Mucosa of descending colon (tissue), 3 donors: ENCODE results near the gene SMPDL3A. TPM values are rescaled to one million over a fixed set of nuclear protein-coding genes. Genes with fewer than 3 reads are reported as not detected.

Source experiments
- ATAC-seq: fragments of 200-7000 bp; cut with Tn5 transposase; one replicate; pipeline ENCODE4 v1.9.1; 2020; ENCODE audit warnings: mild to moderate bottlenecking, moderate library complexity
- DNase-seq, 3 donors: peaks; one replicate each; pipeline ENCODE4 v3.0.0-alpha.2; 2020
- H3K36me3 ChIP-seq: fragments of 200-600 bp; one replicate; pipeline ENCODE4 v1.8.0; 2021; ENCODE audit warnings: low read depth, mild to moderate bottlenecking
- H3K4me1 ChIP-seq: fragments of 200-600 bp; one replicate; pipeline ENCODE4 v1.8.0; 2021; ENCODE audit warnings: low read depth, mild to moderate bottlenecking
- H3K4me3 ChIP-seq: fragments of 200-600 bp; one replicate; pipeline ENCODE4 v1.8.0; 2021; ENCODE audit warnings: mild to moderate bottlenecking
- H3K9me3 ChIP-seq: fragments of 200-600 bp; one replicate; pipeline ENCODE4 v1.8.0; 2021; ENCODE audit warnings: mild to moderate bottlenecking
- CTCF ChIP-seq: fragments of 200-600 bp; IDR thresholded peaks from one replicate; pipeline ENCODE4 v1.8.0; 2022; ENCODE audit warnings: antibody characterized with exemption, mild to moderate bottlenecking
- intact Hi-C, 2 donors: fragments of 100-400 bp; cut with DNase I in 1 of 2; cut with micrococcal nuclease in 1 of 2; formaldehyde crosslinking; loops; one replicate each; pipeline versions ENCODE4 v1.11.0 to v1.11.1; 2022; cut with DNase I, micrococcal nuclease
- total RNA-seq, 3 donors: library from RNA; stranded (reverse); fragmentation: NEBNext Ultra II Directional in 2 of 3; extraction: Animal tissue kit (Norgen Biotek cat#: 25700) in 2 of 3; gene quantifications; one replicate each; pipeline versions ENCODE4 v1.2.1 to v1.2.4, GENCODE V29; 2021 to 2023
- donor health status: DM: no; HTN: no; CAD: no; lungs with moderate emphysema.
- donor health status: DM: no; HTN: no; CAD: no.
- donor health status: DM: no; HTN: yes; CAD: no.

Gene SMPDL3A
- total RNA-seq, 3 donors from 2014 or later = 81.7 to 192 (median 158) TPM

GRCh38 chr6:122770835-122771601 is 18.0 kb upstream of the SMPDL3A start:
- H3K36me3 ChIP-seq = no peaks in the 10 kb centered on the region
- intact Hi-C loops = no loop called here
- ATAC-seq (peak; percentile 95), DNase-seq (peak in 1 of 3 donors; percentile 58)
- H3K4me1 ChIP-seq = peaks cover 6% of the 10 kb centered on the region
- no peaks in the 10 kb centered on the region for H3K9me3 ChIP-seq
- TF ChIP-seq CTCF = no peak
- H3K4me3 ChIP-seq = no peak overlapping the region

- intact Hi-C loops = no loop called here
- Histone ChIP-seq H3K36me3 (no peaks in the 10 kb centered on the region), H3K9me3 (no peaks in the 10 kb centered on the region), H3K4me1 (peaks cover 6% of the 10 kb centered on the region), H3K4me3 (no peak overlapping the region)
- DNase-seq (no peak), ATAC-seq (no peak)
- no peak for TF ChIP-seq CTCF
These were observed 16.2 kb upstream of the SMPDL3A start for GRCh38 chr6:122772724-122773415.

- H3K4me1 ChIP-seq = peaks cover 6% of the 10 kb centered on the region
- DNase-seq (no peak), ATAC-seq (no peak)
- intact Hi-C loops = no loop called here
- no peak for TF ChIP-seq CTCF
- H3K4me3 ChIP-seq = no peak overlapping the region
- no peaks in the 10 kb centered on the region for H3K36me3 ChIP-seq
- H3K9me3 ChIP-seq = no peaks in the 10 kb centered on the region
These were observed 13.1 kb upstream of the SMPDL3A start for GRCh38 chr6:122775975-122776374.

GRCh38 chr6:122778302-122778701 is 10.8 kb upstream of the SMPDL3A start:
- H3K9me3 ChIP-seq = no peaks in the 10 kb centered on the region
- peaks cover 3% of the 10 kb centered on the region for H3K4me1 ChIP-seq
- no peaks in the 10 kb centered on the region for H3K36me3 ChIP-seq
- intact Hi-C loops = no loop called here
- DNase-seq = no peak
- no peak for TF ChIP-seq CTCF
- no peak for ATAC-seq
- no peak overlapping the region for H3K4me3 ChIP-seq

- ATAC-seq = no peak
- no peak for DNase-seq
- Histone ChIP-seq H3K4me1 (no peaks in the 10 kb centered on the region), H3K4me3 (no peak overlapping the region), H3K9me3 (no peaks in the 10 kb centered on the region), H3K36me3 (no peaks in the 10 kb centered on the region)
- intact Hi-C loops = no loop called here
- TF ChIP-seq CTCF = no peak
These were observed 9.9 kb upstream of the SMPDL3A start for GRCh38 chr6:122778985-122779661.
